CMK (cell line): Measurements from ENCODE around the gene RNF4.
"Not testable (repeated sequence)": the region's sequence is repeated elsewhere in the genome, so short reads cannot be mapped to it uniquely, and the experiment has no call there.

Experiments
- DNase-seq: peaks from one replicate; pipeline ENCODE4 v3.0.0-alpha.2; 2010; ENCODE audit warnings: low read depth

Gene RNF4

GRCh38 chr4:2458546-2459491 lies 10.1 kb upstream of the RNF4 start:
- DNase-seq, result no peak

GRCh38 chr4:2459589-2460349 lies 9.1 kb upstream of the RNF4 start:
- DNase-seq, result no peak

GRCh38 chr4:2461246-2461960 lies 7.5 kb upstream of the RNF4 start:
- DNase-seq, result no peak

- no peak for DNase-seq
Measured at GRCh38 chr4:2462218-2462991, 6.5 kb upstream of the RNF4 start.

GRCh38 chr4:2462992-2463762 lies 5.7 kb upstream of the RNF4 start:
- DNase-seq, result no peak

GRCh38 chr4:2465032-2465431 lies 3.9 kb upstream of the RNF4 start:
- no peak for DNase-seq

GRCh38 chr4:2465544-2465943 lies 3.4 kb upstream of the RNF4 start:
- not testable (repeated sequence) for DNase-seq

GRCh38 chr4:2469192-2469984 lies 482 bp downstream of the RNF4 start:
- DNase-seq, result no peak

GRCh38 chr4:2470791-2471190 lies 1.9 kb downstream of the RNF4 start:
- no peak for DNase-seq

- DNase-seq, result no peak
Measured at GRCh38 chr4:2472187-2472586, 3.3 kb downstream of the RNF4 start.

GRCh38 chr4:2478229-2478628 lies 9.3 kb downstream of the RNF4 start:
- no peak for DNase-seq

- DNase-seq, result no peak
Measured at GRCh38 chr4:2480649-2481048, 11.7 kb downstream of the RNF4 start.

- no peak for DNase-seq
Measured at GRCh38 chr4:2482192-2482591, 13.3 kb downstream of the RNF4 start.

GRCh38 chr4:2482693-2483092 lies 13.8 kb downstream of the RNF4 start:
- DNase-seq, result no peak

GRCh38 chr4:2483237-2483636 lies 14.3 kb downstream of the RNF4 start:
- DNase-seq, result no peak

GRCh38 chr4:2484185-2484584 lies 15.3 kb downstream of the RNF4 start:
- no peak for DNase-seq

- DNase-seq, result no peak
Measured at GRCh38 chr4:2484993-2485392, 16.1 kb downstream of the RNF4 start.

- DNase-seq, result no peak
Measured at GRCh38 chr4:2485956-2486355, 17.1 kb downstream of the RNF4 start.

- DNase-seq, result no peak
Measured at GRCh38 chr4:2486981-2487380, 18.1 kb downstream of the RNF4 start.

- DNase-seq, result no peak
Measured at GRCh38 chr4:2487632-2488031, 18.7 kb downstream of the RNF4 start.
